Adrenal gland (tissue), 5 donors: Measurements from ENCODE around the gene TBC1D9B.

Source experiments
- POLR2A ChIP-seq, 2 donors: fragments of 450-650 bp; IDR thresholded peaks; one replicate each; pipeline ENCODE4 v1.6.1; 2017; ENCODE audit warnings: antibody characterized with exemption in 2 of 2, mild to moderate bottlenecking in 2 of 2, moderate library complexity in 1 of 2
- TF ChIP-seq, protein P1 (sequence below), 6 experiments: fragments of 450-650 bp in 4 of 6; fragments of 200-600 bp in 2 of 6; sonication (generic) in 1 of 6; IDR thresholded peaks; 1 replicate in 5 of 6; 2 replicates in 1 of 6; pipeline versions ENCODE4 v1.5.1 to v1.8.0; 2016 to 2021; ENCODE audit warnings: antibody characterized with exemption in 6 of 6, mild to moderate bottlenecking in 2 of 6, moderate library complexity in 1 of 6
- donor health status: DM: no; HTN: no; CAD: no.

- TF ChIP-seq, protein P1, sequence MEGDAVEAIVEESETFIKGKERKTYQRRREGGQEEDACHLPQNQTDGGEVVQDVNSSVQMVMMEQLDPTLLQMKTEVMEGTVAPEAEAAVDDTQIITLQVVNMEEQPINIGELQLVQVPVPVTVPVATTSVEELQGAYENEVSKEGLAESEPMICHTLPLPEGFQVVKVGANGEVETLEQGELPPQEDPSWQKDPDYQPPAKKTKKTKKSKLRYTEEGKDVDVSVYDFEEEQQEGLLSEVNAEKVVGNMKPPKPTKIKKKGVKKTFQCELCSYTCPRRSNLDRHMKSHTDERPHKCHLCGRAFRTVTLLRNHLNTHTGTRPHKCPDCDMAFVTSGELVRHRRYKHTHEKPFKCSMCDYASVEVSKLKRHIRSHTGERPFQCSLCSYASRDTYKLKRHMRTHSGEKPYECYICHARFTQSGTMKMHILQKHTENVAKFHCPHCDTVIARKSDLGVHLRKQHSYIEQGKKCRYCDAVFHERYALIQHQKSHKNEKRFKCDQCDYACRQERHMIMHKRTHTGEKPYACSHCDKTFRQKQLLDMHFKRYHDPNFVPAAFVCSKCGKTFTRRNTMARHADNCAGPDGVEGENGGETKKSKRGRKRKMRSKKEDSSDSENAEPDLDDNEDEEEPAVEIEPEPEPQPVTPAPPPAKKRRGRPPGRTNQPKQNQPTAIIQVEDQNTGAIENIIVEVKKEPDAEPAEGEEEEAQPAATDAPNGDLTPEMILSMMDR (IDR thresholded peaks at IDR 0.05) = no peak
- no peak for TF ChIP-seq POLR2A (IDR thresholded peaks at IDR 0.05)
Observed at GRCh38 chr5:179893958-179894895, 13.5 kb downstream of the TBC1D9B start.
